ENCODE measurements around the gene UCK2.

The UCK2 gene

DNA sequence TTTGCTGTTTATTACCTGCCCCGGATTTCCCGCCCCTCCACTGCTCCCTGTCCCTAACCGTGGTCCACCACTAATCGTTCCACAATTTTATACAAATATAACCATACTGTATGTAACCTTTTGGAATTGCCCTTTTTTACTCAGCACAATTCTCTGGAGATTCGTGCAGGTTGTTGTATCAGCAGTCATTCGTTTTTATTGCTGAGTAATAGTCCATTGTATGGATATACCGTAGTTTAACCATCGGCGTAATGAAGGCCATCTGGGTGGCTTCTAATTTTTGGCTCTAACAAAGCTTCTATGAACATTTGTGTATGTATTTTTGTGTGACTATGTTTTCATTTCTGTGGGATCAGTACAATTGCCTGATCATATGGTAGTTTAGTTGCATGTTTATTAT is 50.0 kb downstream of the UCK2 start:
- DNase-seq (ENCODE audit: low read depth in 2 of 3, low spot score in 1 of 3), result no peak

DNA sequence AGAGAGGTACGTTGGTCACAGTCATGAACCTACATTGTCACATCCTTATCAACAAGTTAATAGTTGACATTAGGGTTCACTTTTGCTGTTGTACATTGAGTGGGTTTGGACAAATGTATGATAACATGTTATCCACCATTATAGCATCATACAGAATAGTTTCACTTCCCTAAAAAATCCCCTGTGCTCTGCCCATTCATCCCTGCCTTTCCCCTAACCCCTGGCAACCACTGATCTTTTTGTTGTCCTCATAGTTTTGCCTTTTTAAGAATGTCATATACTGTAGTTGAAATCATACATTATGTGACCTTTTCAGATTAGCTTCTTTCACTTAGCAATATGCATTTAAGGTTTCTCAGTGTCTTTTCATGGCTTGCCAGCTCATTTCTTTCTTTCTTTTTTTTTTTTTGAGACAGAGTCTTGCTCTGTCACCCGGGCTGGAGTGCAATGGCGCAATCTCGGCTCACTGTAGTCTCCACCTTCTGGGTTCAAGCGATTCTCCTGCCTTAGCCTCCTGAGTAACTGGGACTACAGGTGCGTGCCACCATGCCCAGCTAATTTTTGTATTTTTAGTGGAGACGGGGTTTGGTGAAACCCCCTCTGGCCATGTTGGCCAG is 50.6 kb downstream of the UCK2 start:
- no peak for DNase-seq (ENCODE audit: low read depth in 2 of 3, low spot score in 1 of 3)

DNA sequence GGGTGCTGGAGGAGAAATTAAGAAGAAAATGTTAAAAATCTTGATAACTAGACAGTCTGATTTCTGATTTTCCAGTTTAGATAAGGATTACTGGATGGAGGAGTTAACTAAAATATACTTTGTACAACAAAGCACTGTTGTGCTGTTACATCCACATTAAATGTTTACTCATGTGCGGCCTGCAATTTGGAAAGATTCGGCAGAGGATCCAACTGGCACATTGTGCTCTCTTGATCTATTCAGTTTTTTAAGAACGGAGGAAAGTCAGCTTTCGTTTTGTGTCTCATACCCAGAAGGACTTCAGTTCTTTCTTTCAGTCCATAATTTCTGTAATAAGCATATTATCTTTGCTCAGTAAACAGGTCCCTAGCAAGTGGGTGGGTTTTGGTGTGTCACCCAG is 52.5 kb downstream of the UCK2 start:
- DNase-seq (ENCODE audit: low read depth in 2 of 3, low spot score in 1 of 3), result no peak

DNA sequence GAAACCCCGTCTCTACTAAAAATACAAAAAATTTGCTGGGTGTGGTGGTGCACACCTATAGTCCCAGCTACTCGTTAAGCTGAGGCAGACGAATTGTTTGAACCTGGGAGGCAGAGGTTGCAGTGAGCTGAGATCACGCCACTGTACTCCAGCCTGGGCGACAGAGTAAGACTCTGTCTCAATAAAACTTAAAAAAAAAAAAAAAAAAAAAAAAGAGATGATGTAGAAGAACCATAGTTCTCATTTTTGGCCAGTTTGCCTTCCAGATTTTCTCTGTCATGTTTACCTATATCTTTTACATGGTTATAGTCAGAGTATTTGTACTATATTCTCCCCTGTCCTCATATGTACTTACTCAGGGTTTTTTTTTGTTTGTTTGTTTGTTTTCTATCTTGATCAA is 53.6 kb downstream of the UCK2 start:
- no peak for DNase-seq (ENCODE audit: low read depth in 2 of 3, low spot score in 1 of 3)

DNA sequence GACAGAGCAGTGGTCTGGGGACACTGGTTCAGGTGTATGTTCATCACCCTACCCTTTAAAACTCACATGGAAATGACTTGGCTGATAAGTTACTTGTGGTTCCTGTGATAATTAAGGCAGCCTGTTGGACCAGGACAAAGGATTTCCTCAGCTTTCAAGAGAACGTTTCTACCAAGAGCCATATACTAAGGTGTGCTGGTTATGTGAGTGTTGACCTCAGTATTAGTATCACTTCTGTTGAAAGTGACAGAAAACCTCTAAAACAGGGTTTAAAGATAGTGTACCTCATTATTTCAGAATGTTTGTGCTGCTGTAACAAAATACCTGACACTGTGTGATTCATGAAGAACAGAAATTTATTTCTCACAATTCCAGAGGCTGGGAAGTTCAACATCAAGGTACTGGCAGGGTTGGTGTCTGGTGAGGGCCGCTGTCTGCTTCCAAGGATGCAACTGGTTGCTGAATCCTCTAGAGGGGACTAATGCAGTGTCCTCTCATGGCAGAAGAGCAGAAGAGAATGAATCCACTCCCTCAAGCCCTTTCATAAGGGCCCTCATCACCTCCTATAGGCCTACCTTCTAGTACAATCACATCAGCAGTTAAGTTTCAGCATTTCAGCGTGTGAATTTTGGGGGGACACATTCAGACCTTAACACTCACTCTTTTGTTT is 54.9 kb downstream of the UCK2 start:
- no peak for DNase-seq (ENCODE audit: low read depth in 2 of 3, low spot score in 1 of 3)

DNA sequence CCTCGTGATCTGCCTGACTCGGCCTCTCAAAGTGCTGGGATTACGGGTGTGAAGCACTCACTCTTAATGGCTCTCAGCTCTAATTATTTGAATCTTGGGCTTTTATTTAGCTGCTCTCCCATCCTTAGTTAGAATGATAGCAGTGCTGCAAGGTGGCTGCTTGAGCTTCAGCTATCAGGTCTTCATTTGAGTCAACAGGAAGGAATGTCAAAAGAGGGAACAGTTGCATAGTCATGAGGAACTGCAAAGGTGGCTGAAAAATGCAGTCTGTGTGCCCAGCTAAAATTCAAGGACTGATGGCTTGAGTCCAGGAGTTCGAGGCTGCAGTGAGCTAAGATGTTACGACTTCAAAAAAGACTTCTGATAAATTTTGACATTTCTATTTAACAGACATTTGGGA is 55.6 kb downstream of the UCK2 start:
- DNase-seq (ENCODE audit: low read depth in 2 of 3, low spot score in 1 of 3), result no peak

DNA sequence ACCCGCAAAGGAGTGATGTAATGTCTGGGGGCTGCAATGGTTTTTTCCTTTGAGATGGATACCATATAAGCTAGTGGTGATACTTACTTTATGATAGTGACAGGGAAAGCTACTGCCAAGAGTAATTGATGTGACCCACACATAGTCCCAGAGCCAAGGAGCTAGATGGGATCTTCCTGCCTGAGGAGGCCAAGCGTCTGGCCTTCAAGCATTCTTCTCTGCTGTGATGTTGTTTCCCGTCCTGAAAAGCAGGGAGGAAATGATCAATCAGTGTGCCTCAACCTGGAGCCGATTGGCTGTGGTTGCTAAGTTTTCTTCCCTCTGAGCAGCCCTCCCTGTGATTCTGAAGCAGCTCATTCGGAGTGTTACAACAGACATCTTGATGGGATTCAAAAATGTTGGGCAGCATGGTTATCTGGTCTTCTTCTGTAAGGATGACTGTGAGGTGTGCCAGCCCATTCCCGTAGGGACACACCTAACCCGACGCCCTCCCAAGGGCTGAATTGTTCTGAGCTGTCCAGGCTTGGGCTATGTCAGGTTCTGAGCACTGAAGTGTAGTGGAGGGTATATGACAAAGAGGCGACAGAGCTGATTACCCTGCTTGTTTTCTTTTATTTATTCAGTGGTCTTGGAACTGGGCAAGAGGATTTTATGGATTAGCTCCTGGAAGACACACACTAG is 56.7 kb downstream of the UCK2 start:
- DNase-seq (ENCODE audit: low read depth in 2 of 3, low spot score in 1 of 3), result no peak

DNA sequence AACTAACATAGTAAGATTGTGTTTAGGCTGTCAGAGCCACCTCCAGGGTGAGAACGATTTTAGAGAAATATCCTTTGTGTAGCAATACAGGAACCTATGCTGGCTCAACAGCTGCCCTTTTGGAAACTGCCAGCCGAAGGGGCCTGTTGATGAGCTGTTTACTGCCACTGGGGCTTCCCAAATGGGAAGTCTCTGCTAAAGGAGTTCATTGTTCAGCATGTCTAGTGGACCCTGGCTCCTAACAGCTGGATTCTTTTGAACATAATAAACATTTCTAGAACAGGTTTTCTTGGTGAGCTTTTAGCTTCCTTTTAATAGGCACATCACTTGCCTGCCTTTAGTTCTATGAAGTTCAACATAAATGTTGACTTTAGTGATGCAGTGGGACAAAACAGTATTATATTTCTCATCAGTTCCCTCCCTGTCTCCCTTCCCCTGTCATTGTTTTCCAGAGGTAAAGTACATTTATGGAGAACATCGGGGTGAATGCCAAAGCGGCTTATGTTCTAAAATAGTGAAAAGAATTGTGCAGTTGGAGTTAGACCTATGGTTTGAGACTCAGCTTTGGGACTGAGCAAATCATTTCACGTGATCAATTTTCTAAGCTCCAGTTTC is 57.4 kb downstream of the UCK2 start:
- no peak for DNase-seq (ENCODE audit: low read depth in 2 of 3, low spot score in 1 of 3)

DNA sequence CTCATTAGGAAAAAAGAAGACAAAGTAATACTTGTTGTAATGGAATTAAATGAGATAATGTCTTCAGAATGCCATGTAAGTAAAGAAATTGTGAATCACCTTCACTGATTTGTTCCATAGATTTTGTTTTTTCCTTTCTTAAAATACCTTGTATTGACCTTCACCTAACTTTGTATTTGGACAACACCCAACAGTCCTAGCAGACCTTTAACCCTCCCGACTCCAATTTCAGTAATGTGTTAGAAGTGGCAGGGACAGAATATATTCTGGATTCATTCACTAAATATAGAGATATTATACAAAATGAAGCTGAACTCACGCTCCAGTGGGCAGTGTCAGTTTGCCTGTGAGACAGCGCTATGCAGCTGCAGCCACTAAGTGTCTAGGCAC is 57.9 kb downstream of the UCK2 start:
- no peak for DNase-seq (ENCODE audit: low read depth in 2 of 3, low spot score in 1 of 3)

DNA sequence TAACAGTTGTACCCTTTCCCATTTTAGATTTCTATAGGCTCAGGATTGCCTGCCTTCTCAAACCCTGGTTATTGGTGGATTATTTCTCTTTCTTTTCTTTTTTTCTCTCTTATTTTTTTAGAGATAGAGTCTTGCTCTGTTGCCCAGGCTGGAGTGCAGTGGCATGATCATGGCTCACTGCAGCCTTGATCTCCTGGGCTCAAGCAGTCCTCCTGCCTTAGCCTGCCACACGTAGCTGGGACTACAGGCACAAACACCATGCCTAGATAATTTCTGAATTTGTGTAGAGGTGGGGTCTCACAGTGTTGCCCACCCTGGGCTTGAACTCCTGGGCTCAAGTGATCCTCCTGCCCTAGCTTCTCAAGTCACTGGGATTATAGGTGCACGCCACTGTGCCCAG is 58.8 kb downstream of the UCK2 start:
- no peak for DNase-seq (ENCODE audit: low read depth in 2 of 3, low spot score in 1 of 3)

DNA sequence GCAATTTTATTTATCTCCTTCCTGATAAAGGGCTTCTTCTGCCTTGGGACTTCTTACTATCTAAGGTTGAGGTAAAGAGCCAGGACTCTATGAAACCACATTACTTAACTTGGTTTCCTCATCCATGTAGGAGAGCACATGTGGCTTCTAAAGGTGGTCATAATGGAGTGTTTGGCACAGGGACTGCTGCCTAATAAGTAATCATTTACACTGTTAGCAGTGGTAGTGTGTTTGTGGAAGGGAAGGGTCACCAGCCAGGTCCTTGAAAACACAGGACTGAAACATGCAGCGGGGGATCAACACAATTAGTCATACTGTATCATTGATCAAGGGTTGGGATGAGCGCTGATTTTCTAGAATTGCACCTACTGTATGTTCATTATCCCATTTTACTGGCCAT is 59.6 kb downstream of the UCK2 start:
- no peak for DNase-seq (ENCODE audit: low read depth in 2 of 3, low spot score in 1 of 3)

DNA sequence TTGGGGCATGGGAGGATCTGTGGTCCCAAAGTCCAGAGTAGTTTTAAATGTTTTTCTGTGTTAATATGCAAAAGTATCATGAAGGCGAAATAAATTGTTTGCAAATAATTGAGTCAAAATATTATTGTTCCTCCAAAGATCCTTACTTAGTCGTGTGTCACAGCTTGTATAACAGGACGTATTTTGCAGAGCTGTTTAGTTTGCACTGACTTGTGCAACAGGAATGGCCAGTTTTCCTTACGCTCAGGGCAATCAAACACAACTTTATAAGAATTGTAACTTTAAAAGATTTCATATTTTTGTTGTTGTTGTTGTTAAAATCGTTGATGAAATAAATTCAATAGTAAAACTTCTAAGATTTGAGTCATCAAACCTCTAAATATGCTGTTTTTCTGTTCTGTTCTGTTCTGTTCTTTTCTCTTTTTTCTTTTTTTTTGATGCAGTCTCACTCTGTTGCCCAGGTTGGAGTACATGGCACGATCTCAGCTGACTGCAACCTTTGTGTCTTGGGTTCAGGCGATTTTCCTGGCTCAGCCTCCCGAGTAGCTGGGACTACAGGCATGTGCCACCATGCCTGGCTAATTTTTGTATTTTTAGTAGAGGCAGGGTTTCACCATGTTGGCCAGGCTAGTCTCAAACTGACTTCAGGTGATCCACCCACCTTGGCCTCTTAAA is 60.6 kb downstream of the UCK2 start:
- DNase-seq (ENCODE audit: low read depth in 2 of 3, low spot score in 1 of 3), result no peak

DNA sequence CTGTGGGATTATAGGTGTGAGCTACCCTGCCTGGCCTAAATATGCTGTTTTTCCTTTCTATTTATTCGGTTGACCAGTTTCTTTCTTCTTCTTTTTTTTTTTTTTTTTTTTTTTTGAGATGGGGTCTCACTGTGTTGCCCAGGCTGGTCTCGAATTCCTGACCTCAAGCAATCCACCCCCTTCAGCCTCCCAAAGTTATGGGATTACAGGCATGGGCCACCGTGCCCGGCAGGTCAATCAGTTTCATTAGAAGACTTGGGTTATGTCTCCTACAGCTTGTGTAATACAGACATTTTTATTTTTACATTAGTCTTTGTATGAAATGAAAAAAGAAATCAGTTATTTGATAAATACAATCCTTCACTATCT is 61.1 kb downstream of the UCK2 start:
- DNase-seq (ENCODE audit: low read depth in 2 of 3, low spot score in 1 of 3), result no peak

DNA sequence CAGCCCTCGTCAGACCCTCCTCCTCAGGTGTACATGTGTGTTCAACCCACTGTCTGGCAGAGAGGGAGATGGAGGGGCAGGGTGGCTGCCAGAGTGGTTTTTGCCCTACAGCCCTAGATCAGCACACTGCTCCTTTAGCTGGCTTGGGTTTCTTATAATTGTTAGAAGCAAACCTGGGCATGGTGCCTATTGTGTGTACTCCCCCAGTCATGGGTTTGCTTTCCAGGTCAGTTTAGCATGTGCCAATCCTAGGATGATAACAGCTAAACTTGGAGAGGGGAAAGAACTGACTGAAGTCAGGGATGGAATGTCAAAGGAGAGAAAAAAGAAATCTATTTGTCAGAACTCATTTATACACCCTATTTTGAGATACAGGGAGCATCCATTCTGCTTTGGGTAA is 63.3 kb downstream of the UCK2 start:
- no peak for DNase-seq (ENCODE audit: low read depth in 2 of 3, low spot score in 1 of 3)

DNA sequence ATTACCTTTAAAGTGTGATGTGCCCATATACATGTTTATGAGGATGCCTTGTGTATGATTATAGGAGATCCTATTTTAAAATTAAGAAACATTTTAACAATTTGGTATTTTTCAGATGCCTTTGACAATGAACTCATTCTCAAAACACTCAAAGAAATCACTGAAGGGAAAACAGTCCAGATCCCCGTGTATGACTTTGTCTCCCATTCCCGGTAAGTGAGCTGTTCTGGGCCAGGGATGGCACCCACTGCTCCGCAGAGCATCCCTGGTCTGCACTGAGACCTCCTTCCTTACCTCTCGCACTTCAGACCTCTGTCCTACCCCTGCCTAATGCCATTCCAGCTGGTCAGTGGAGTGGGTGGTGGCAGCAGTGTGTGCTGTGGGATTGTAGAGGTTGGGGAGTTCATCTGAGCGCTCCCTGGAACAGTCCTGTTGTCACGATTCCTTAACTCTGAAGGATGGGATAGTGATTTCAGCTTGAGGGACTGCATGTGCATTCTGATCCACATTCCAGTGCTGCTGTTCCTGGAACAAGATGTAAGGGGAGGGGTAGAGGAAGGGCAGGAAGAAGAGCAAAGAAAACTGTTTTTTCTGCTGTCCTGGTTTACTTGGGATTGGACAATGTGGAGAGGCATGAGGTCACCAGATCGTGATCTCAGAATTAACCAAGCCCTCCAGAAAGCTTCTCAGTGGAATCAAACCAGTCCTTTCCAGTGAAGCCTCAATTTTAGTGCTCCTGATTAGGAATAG is 63.9 kb downstream of the UCK2 start:
- DNase-seq (ENCODE audit: low read depth in 2 of 3, low spot score in 1 of 3), result no peak

DNA sequence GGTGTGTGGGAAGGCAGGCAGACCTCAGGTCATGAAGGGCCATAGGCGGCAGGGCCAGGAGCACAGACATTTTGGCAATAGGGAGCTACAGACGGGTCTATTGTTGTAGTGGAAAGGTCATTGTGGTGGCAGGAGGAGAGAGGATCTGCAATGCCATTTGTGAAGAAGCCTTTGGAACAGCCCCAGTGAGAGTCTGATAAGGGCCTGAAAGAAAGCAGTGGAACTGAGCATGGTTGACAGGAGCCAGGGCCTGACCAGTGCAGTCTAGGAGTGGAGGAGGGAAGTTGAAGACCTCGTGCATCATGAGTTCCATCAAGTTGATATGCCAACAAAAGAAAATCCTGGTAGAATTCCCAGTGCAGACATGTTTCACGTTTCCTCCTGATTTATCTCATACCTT is 65.5 kb downstream of the UCK2 start:
- DNase-seq (ENCODE audit: low read depth in 2 of 3, low spot score in 1 of 3), result no peak

DNA sequence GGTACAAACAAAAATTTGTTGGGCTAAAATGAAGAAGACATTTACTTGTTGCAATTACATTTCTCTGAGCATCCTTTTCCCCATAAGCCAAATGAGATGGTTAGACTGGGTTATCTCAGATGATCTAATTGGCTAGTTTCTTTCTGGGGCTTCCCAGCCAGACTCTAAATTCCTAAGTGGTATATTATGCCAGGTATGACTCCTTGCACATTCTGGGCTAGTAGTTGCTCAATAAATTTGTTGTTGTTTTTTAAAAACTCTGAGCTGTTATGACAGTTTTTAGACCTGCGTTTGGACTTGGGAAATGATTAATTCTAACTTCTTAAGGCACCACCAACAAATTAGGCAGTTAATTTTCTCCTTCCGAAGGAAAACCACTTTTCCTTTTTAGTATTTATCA is 66.1 kb downstream of the UCK2 start:
- no peak for DNase-seq (ENCODE audit: low read depth in 2 of 3, low spot score in 1 of 3)

DNA sequence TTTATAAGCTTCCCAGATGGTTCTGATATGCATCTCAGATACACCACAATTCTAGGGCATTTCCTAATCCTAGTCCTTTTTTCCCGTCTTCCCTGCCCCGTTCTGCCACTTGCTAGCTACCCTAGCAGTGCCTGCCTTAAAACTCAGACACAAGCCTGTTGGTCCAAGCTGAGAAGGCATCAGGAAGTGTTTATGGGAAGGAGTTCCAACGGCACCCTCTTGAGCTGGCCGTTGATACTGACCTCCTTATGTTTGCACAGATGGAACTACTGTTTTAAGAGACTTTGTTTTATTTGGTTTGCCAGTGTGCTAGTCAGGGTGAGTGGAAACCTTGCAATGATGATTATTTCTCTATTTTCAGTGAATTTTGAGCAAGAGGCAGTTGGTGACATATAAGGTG is 67.2 kb downstream of the UCK2 start:
- DNase-seq (ENCODE audit: low read depth in 2 of 3, low spot score in 1 of 3), result no peak

DNA sequence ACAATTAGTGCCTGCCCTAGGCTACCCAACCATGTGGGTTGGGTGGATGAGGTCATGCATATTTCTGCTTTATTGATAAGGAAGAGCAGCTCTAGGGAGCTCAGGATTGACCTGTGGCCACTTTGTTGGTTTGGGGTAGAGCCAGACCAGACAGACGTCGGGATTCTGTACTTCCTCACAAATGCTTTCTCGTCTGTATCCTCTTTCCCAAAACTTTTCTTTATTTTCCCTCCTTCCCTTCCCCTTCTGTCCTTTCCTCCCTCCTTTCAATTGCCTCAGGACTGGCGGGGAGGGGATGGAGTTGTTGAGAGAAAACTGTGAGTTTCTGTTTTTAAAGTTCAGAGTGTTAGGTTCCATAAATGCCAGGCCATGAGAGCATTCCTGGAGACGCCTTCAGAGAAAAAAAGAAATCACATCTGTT is 68.0 kb downstream of the UCK2 start:
- no peak for DNase-seq (ENCODE audit: low read depth in 2 of 3, low spot score in 1 of 3)

DNA sequence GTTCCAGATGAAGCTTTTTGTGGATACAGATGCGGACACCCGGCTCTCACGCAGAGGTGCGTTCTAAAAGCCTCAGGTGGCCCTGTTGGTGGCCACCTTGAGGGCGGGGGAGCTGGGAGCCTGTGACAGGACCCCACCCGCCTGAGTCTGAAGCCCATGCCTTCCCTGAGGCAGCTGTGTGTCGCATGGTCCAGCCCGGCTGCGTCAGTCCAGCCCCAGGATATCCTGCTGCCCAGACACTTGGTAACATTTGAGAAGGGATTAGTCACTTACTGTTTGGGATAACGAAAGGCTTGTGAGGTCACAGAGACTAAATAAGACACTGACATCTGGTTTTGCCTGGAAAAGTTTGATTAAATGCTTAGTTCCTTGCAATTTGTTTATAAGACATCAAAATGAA is 68.9 kb downstream of the UCK2 start:
- DNase-seq (ENCODE audit: low read depth in 2 of 3, low spot score in 1 of 3), result no peak

Measured in stimulated activated CD4-positive, alpha-beta T cell treated with anti-CD3 and anti-CD28 coated beads, Interleukin-12 subunit alpha, Interleukin-12 subunit beta, amount 100 ng/mL, for 48 hours (primary cell).